Measurements from ENCODE around the gene RASGRF1. TPM values are rescaled to one million over a fixed set of nuclear protein-coding genes. Genes with fewer than 3 reads are reported as not detected.

RASGRF1 gene
- total and polyA plus RNA-seq, 9 donors, result 0.23 to 9.5 (median 1.0) TPM; not detected in 1

- no peak overlapping the region for H3K4me3 ChIP-seq
- H3K27ac ChIP-seq, result no peak overlapping the region
- no peaks in the 10 kb centered on the region for H3K9me3 ChIP-seq
- WGBS, 3 donors, result 58 to 73% (median 59%) methylated on average over 14 of the region's 14 CpGs
- TF ChIP-seq EP300 (IDR thresholded peaks at IDR 0.05) (no peak), POLR2A (IDR thresholded peaks at IDR 0.05) (no peak)
- TF ChIP-seq, protein P1, sequence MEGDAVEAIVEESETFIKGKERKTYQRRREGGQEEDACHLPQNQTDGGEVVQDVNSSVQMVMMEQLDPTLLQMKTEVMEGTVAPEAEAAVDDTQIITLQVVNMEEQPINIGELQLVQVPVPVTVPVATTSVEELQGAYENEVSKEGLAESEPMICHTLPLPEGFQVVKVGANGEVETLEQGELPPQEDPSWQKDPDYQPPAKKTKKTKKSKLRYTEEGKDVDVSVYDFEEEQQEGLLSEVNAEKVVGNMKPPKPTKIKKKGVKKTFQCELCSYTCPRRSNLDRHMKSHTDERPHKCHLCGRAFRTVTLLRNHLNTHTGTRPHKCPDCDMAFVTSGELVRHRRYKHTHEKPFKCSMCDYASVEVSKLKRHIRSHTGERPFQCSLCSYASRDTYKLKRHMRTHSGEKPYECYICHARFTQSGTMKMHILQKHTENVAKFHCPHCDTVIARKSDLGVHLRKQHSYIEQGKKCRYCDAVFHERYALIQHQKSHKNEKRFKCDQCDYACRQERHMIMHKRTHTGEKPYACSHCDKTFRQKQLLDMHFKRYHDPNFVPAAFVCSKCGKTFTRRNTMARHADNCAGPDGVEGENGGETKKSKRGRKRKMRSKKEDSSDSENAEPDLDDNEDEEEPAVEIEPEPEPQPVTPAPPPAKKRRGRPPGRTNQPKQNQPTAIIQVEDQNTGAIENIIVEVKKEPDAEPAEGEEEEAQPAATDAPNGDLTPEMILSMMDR (IDR thresholded peaks at IDR 0.05), result no peak
- intact Hi-C loops (cut with DNase I), result no loop called here
- no peak for DNase-seq
- H3K4me1 ChIP-seq (ENCODE audit: insufficient read depth), result no peaks in the 10 kb centered on the region
- H3K27me3 ChIP-seq, result no peaks in the 10 kb centered on the region
- no peaks in the 10 kb centered on the region for H3K36me3 ChIP-seq
Measured at GRCh38 chr15:79084308-79084968, 6.1 kb downstream of the RASGRF1 start.

DNA sequence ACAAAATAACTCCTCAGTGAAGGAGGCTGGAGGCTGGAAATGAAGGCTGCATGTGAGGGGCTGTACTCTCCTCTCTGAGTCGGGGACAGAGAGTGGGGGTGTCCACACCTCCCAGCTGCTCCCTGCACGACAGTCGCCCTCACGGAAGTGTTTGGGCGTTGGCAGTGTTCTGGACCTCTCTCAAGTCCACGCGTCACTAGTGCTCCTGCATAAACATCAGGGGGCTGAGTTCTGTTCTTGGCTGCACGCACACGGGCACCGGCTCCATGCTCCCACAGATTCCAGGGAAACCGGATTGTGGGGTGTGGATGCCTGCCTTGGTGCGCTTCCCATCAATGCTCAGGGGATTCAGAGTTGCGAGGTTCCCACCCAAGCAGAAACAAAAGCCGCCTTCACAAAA, 7.4 kb downstream of the RASGRF1 start:
- H3K9me3 ChIP-seq, result no peaks in the 10 kb centered on the region
- H3K27me3 ChIP-seq, result no peaks in the 10 kb centered on the region
- DNase-seq, result no peak
- 54 to 65% (median 56%) methylated on average over 14 of the region's 14 CpGs for WGBS, 3 donors
- TF ChIP-seq, protein P1 (IDR thresholded peaks at IDR 0.05), result no peak
- no peak for TF ChIP-seq POLR2A (IDR thresholded peaks at IDR 0.05)
- no peak for TF ChIP-seq EP300 (IDR thresholded peaks at IDR 0.05)
- intact Hi-C loops (cut with DNase I), result no loop called here
- H3K27ac ChIP-seq, result no peak overlapping the region
- no peak overlapping the region for H3K4me3 ChIP-seq
- no peaks in the 10 kb centered on the region for H3K4me1 ChIP-seq (ENCODE audit: insufficient read depth)
- H3K36me3 ChIP-seq, result no peaks in the 10 kb centered on the region

GRCh38 chr15:79082363-79083070, 8.1 kb downstream of the RASGRF1 start:
- no peak overlapping the region for H3K27ac ChIP-seq
- intact Hi-C loops (cut with DNase I), result no loop called here
- no peak overlapping the region for H3K4me3 ChIP-seq
- H3K4me1 ChIP-seq (ENCODE audit: insufficient read depth), result no peaks in the 10 kb centered on the region
- TF ChIP-seq, protein P1 (IDR thresholded peaks at IDR 0.05), result no peak
- no peak for TF ChIP-seq POLR2A (IDR thresholded peaks at IDR 0.05)
- no peak for TF ChIP-seq EP300 (IDR thresholded peaks at IDR 0.05)
- H3K27me3 ChIP-seq, result no peaks in the 10 kb centered on the region
- no peaks in the 10 kb centered on the region for H3K9me3 ChIP-seq
- no peaks in the 10 kb centered on the region for H3K36me3 ChIP-seq
- DNase-seq, result no peak
- 68 to 77% (median 73%) methylated on average over 6 of the region's 6 CpGs for WGBS, 3 donors

- intact Hi-C loops (cut with DNase I), result no loop called here
- H3K27me3 ChIP-seq, result no peaks in the 10 kb centered on the region
- no peaks in the 10 kb centered on the region for H3K36me3 ChIP-seq
- DNase-seq, result no peak
- H3K9me3 ChIP-seq, result no peaks in the 10 kb centered on the region
- H3K4me3 ChIP-seq, result no peak overlapping the region
- no peak overlapping the region for H3K27ac ChIP-seq
- WGBS, 3 donors, result 74 to 86% (median 79%) methylated on average over 11 of the region's 11 CpGs
- no peaks in the 10 kb centered on the region for H3K4me1 ChIP-seq (ENCODE audit: insufficient read depth)
- no peak for TF ChIP-seq POLR2A (IDR thresholded peaks at IDR 0.05)
- TF ChIP-seq, protein P1 (IDR thresholded peaks at IDR 0.05), result no peak
- TF ChIP-seq EP300 (IDR thresholded peaks at IDR 0.05), result no peak
Measured at GRCh38 chr15:79078763-79079410, 11.7 kb downstream of the RASGRF1 start.

Data from ovary (tissue), 9 donors.